ENCODE measurements around the gene RABEP1. TPM values are rescaled to one million over a fixed set of nuclear protein-coding genes. Genes with fewer than 3 reads are reported as not detected.

RABEP1 gene
- total RNA-seq, 2 donors from 2014 or later: 36.4 to 47.0 TPM

DNA sequence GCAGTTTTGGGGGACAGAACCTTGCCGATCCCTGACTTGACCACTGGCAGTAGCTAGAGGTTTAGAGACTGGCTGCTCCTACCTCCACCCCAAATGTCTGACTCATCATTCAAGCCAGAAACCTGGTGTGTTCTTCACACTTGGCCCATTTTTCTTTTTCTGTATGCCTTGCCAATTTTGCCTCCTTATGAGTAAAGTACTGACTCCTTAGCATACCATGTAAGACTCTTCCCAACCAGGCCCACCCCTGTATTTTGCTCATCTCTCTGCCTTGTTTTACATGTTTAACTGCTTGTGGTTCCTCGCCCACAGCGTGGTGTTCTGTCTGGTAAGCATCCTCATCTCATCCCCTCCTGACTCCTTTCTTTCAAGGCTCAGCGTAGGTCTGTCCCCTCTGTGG lies 99.5 kb downstream of the RABEP1 start:
- TF ChIP-seq, protein P1, sequence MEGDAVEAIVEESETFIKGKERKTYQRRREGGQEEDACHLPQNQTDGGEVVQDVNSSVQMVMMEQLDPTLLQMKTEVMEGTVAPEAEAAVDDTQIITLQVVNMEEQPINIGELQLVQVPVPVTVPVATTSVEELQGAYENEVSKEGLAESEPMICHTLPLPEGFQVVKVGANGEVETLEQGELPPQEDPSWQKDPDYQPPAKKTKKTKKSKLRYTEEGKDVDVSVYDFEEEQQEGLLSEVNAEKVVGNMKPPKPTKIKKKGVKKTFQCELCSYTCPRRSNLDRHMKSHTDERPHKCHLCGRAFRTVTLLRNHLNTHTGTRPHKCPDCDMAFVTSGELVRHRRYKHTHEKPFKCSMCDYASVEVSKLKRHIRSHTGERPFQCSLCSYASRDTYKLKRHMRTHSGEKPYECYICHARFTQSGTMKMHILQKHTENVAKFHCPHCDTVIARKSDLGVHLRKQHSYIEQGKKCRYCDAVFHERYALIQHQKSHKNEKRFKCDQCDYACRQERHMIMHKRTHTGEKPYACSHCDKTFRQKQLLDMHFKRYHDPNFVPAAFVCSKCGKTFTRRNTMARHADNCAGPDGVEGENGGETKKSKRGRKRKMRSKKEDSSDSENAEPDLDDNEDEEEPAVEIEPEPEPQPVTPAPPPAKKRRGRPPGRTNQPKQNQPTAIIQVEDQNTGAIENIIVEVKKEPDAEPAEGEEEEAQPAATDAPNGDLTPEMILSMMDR (IDR thresholded peaks at IDR 0.05): no peak
- no peak overlapping the region for H3K27ac ChIP-seq
- H3K4me3 ChIP-seq: no peak overlapping the region
- no peaks in the 10 kb centered on the region for H3K4me1 ChIP-seq (ENCODE audit: control insufficient read depth in 1 of 2, low read depth in 2 of 2)
- peaks cover 55% of the 10 kb centered on the region for H3K36me3 ChIP-seq
- DNase-seq (ENCODE audit: low spot score): no peak
- no peak for ATAC-seq (ENCODE audit: insufficient number of reproducible peaks, low FRiP score, low read depth)
- no peaks in the 10 kb centered on the region for H3K9me3 ChIP-seq
- H3K27me3 ChIP-seq (replicated peaks; ENCODE audit: insufficient read depth): no peaks in the 10 kb centered on the region

DNA sequence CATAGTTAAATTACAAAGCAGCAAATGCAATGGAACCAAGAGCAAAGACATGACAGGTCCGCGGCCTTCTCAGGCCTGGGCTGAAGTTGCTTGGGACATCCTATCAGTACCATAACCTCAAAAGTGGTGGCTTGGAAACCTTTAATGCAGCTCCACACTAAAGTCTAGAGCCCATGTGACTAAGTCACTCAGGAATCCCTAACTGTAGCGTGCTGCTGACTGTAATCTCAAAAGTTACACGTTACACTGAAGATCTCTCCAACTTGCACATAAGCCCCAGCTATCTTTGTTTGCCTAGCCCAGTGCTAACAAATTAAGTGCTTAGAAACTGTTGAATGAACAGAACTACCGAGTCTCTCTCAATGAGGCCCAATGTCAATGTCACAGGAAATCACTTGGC lies 109.6 kb downstream of the RABEP1 start:
- Histone ChIP-seq H3K4me3 (no peak overlapping the region), H3K36me3 (peaks cover 70% of the 10 kb centered on the region), H3K9me3 (no peaks in the 10 kb centered on the region), H3K27ac (no peak overlapping the region), H3K4me1 (ENCODE audit: control insufficient read depth in 1 of 2, low read depth in 2 of 2) (no peaks in the 10 kb centered on the region), H3K27me3 (replicated peaks; ENCODE audit: insufficient read depth) (no peaks in the 10 kb centered on the region)
- ATAC-seq (ENCODE audit: insufficient number of reproducible peaks, low FRiP score, low read depth) (no peak), DNase-seq (ENCODE audit: low spot score) (no peak)
- TF ChIP-seq, protein P1 (IDR thresholded peaks at IDR 0.05): no peak

DNA sequence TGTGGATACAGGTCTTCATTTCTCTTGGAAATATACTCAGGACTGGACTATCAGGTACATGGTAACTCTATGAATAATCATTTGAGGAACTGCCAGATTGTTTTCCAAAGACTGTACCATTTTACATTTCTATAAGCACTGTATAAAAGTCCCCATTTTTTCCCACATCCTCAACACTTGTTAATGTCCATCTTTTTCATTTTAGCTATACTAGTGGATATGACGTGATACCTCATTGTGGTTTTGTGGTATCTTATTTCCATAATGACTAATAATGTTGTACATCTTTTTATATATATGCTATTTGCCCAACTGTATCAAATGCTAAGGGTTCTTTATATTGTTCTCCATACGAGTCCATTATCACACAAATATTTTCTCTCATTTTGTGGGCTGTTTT lies 114.5 kb downstream of the RABEP1 start:
- H3K4me3 ChIP-seq: no peak overlapping the region
- TF ChIP-seq, protein P1 (IDR thresholded peaks at IDR 0.05): no peak
- H3K9me3 ChIP-seq: no peaks in the 10 kb centered on the region
- H3K4me1 ChIP-seq (ENCODE audit: control insufficient read depth in 1 of 2, low read depth in 2 of 2): no peaks in the 10 kb centered on the region
- DNase-seq (ENCODE audit: low spot score) (no peak), ATAC-seq (ENCODE audit: insufficient number of reproducible peaks, low FRiP score, low read depth) (no peak)
- H3K36me3 ChIP-seq: peaks cover 63% of the 10 kb centered on the region
- no peaks in the 10 kb centered on the region for H3K27me3 ChIP-seq (replicated peaks; ENCODE audit: insufficient read depth)
- H3K27ac ChIP-seq: no peak overlapping the region

DNA sequence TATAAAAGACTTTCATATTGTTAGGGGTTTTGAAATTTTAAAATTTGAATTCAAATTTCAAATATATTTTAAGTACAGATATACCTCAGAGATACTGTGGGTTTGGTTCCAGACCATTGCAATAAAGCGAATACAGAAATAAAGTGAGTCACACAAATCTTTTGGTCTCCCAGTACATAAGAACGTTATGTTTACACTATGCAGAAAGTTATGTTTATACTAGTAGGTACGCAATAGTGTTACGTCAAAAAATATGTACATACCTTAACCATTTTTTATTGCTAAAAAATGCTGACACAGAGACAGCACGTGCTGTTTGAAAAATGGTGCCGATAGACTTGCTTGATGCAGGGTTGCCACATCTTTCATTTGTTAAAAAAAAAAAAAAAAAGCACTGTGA lies 117.7 kb downstream of the RABEP1 start:
- Histone ChIP-seq H3K27me3 (replicated peaks; ENCODE audit: insufficient read depth) (no peaks in the 10 kb centered on the region), H3K36me3 (peaks cover 63% of the 10 kb centered on the region), H3K27ac (no peak overlapping the region), H3K4me1 (ENCODE audit: control insufficient read depth in 1 of 2, low read depth in 2 of 2) (no peaks in the 10 kb centered on the region), H3K9me3 (no peaks in the 10 kb centered on the region), H3K4me3 (no peak overlapping the region)
- no peak for ATAC-seq (ENCODE audit: insufficient number of reproducible peaks, low FRiP score, low read depth)
- TF ChIP-seq, protein P1 (IDR thresholded peaks at IDR 0.05): no peak
- DNase-seq (ENCODE audit: low spot score): no peak

DNA sequence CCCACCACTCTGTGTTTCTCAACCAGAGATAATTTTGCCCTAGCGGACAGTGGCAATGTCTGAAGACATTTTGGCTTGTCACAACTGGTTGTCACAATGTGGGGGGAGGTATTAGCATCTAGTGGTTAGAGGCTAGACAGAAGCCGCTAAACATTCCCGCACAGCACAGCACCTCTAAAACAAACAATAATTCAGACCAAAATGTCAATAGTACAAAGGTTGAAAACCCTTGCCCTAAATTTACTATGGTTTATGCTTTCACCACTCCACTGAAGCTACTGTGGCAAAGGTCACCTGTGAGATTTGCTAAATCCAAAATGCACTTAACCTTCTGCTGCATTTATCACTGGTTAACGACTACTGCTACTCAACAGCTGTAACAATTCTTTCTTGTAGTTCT lies 123.3 kb downstream of the RABEP1 start:
- H3K27ac ChIP-seq: no peak overlapping the region
- peaks cover 72% of the 10 kb centered on the region for H3K36me3 ChIP-seq
- no peaks in the 10 kb centered on the region for H3K4me1 ChIP-seq (ENCODE audit: control insufficient read depth in 1 of 2, low read depth in 2 of 2)
- ATAC-seq (ENCODE audit: insufficient number of reproducible peaks, low FRiP score, low read depth): no peak
- H3K9me3 ChIP-seq: no peaks in the 10 kb centered on the region
- no peak overlapping the region for H3K4me3 ChIP-seq
- no peaks in the 10 kb centered on the region for H3K27me3 ChIP-seq (replicated peaks; ENCODE audit: insufficient read depth)
- DNase-seq (ENCODE audit: low spot score): no peak
- TF ChIP-seq, protein P1 (IDR thresholded peaks at IDR 0.05): no peak
